H9 (cell line): Measurements from ENCODE around the gene TECPR2. TPM values are rescaled to one million over a fixed set of nuclear protein-coding genes. Genes with fewer than 3 reads are reported as not detected.

Experiments used
- DNase-seq: peaks from one replicate; pipeline ENCODE4 v3.0.0-alpha.2; 2017
- H2AFZ ChIP-seq: one replicate; pipeline ENCODE4 v1.6.1; 2013; ENCODE audit warnings: mild to moderate bottlenecking, low read length, control low read depth, moderate library complexity
- H2AK5ac ChIP-seq: 2 replicates; pipeline ENCODE4 v1.6.1; 2013; ENCODE audit warnings: low read length, control low read depth, mixed read lengths; ENCODE audit not compliant: insufficient read length
- H2BK120ac ChIP-seq: one replicate; pipeline ENCODE4 v1.6.1; 2013; ENCODE audit warnings: low read depth, mild to moderate bottlenecking, low read length, control low read depth, inconsistent platforms; ENCODE audit not compliant: poor library complexity, severe bottlenecking
- H2BK12ac ChIP-seq: 2 replicates; pipeline ENCODE4 v1.6.1; 2013; ENCODE audit warnings: low read length, control low read depth, mixed read lengths, low read depth; ENCODE audit not compliant: insufficient read length
- H2BK15ac ChIP-seq: 2 replicates; pipeline ENCODE4 v1.6.1; 2013; ENCODE audit warnings: low read depth, low read length, control low read depth
- H2BK20ac ChIP-seq: one replicate; pipeline ENCODE4 v1.6.1; 2013; ENCODE audit warnings: low read depth, mild to moderate bottlenecking, low read length, control low read depth, inconsistent platforms; ENCODE audit not compliant: poor library complexity, severe bottlenecking
- H2BK5ac ChIP-seq: 2 replicates; pipeline ENCODE4 v1.6.1; 2013; ENCODE audit warnings: low read length, control low read depth, mixed read lengths; ENCODE audit not compliant: insufficient read length
- H3K14ac ChIP-seq: 2 replicates; pipeline ENCODE4 v1.6.1; 2013; ENCODE audit warnings: low read length, control low read depth; ENCODE audit not compliant: insufficient read depth
- H3K18ac ChIP-seq: 2 replicates; pipeline ENCODE4 v1.6.1; 2013; ENCODE audit warnings: low read depth, mild to moderate bottlenecking, mixed read lengths, low read length, control low read depth; ENCODE audit not compliant: insufficient read length
- H3K23ac ChIP-seq: 2 replicates; pipeline ENCODE4 v1.6.1; 2013; ENCODE audit warnings: low read length, control low read depth, mixed read lengths, low read depth; ENCODE audit not compliant: insufficient read length
- H3K23me2 ChIP-seq: 2 replicates; pipeline ENCODE4 v1.6.1; 2013; ENCODE audit warnings: low read depth, mild to moderate bottlenecking, mixed read lengths, low read length, control low read depth; ENCODE audit not compliant: insufficient read length, poor library complexity, severe bottlenecking
- H3K27ac ChIP-seq: 2 replicates; pipeline ENCODE4 v1.5.1; 2013; ENCODE audit warnings: low read length, control low read depth, mixed read lengths, low read depth; ENCODE audit not compliant: insufficient read length
- H3K27me3 ChIP-seq: 2 replicates; pipeline ENCODE4 v1.6.1; 2013; ENCODE audit warnings: low read length, control low read depth, inconsistent platforms; ENCODE audit not compliant: insufficient read depth
- H3K4ac ChIP-seq: 2 replicates; pipeline ENCODE4 v1.6.1; 2013; ENCODE audit warnings: low read depth, mild to moderate bottlenecking, control low read depth, inconsistent platforms, low read length, moderate library complexity
- H3K4me1 ChIP-seq: 2 replicates; pipeline ENCODE4 v1.6.1; 2013; ENCODE audit warnings: low read length, control low read depth, inconsistent platforms; ENCODE audit not compliant: insufficient read depth
- H3K4me2 ChIP-seq: 2 replicates; pipeline ENCODE4 v1.6.1; 2013; ENCODE audit warnings: low read length, control low read depth, mixed read lengths; ENCODE audit not compliant: insufficient read length, insufficient read depth
- H3K56ac ChIP-seq: 2 replicates; pipeline ENCODE4 v1.6.1; 2013; ENCODE audit warnings: low read depth, mild to moderate bottlenecking, mixed read lengths, low read length, control low read depth; ENCODE audit not compliant: insufficient read length
- H3K79me1 ChIP-seq: 2 replicates; pipeline ENCODE4 v1.6.1; 2013; ENCODE audit warnings: low read depth, mild to moderate bottlenecking, moderate library complexity, low read length, control low read depth, inconsistent platforms; ENCODE audit not compliant: insufficient read depth, poor library complexity, severe bottlenecking
- H3K79me2 ChIP-seq: 2 replicates; pipeline ENCODE4 v1.6.1; 2013; ENCODE audit warnings: low read length, control low read depth, inconsistent platforms; ENCODE audit not compliant: insufficient read depth
- H3K9ac ChIP-seq: 2 replicates; pipeline ENCODE4 v1.6.1; 2013; ENCODE audit warnings: low read length, control low read depth, mixed read lengths; ENCODE audit not compliant: insufficient read length; ENCODE audit errors: extremely low read depth
- H3K9me3 ChIP-seq: one replicate; pipeline ENCODE4 v1.6.1; 2013; ENCODE audit warnings: low read depth, low read length, inconsistent platforms; ENCODE audit not compliant: control insufficient read depth
- H3T11ph ChIP-seq: one replicate; pipeline ENCODE4 v1.6.1; 2013; ENCODE audit warnings: mild to moderate bottlenecking, low read length, control low read depth, inconsistent platforms
- H4K20me1 ChIP-seq: one replicate; pipeline ENCODE4 v1.6.1; 2013; ENCODE audit not compliant: control insufficient read depth, insufficient read length, insufficient read depth
- H4K5ac ChIP-seq: 2 replicates; pipeline ENCODE4 v1.6.1; 2013; ENCODE audit warnings: low read depth, mild to moderate bottlenecking, mixed read lengths, low read length, control low read depth; ENCODE audit not compliant: insufficient read length
- H4K8ac ChIP-seq: replicated peaks from 2 replicates; pipeline ENCODE4 v1.6.1; 2013; ENCODE audit warnings: low read length, control low read depth, mixed read lengths, low read depth; ENCODE audit not compliant: insufficient read length
- H4K91ac ChIP-seq: 2 replicates; pipeline ENCODE4 v1.6.1; 2013; ENCODE audit warnings: low read depth, mild to moderate bottlenecking, moderate library complexity, mixed read lengths, low read length, control low read depth; ENCODE audit not compliant: insufficient read length
- H3K27ac Mint-ChIP-seq, 3 experiments: 2 replicates in 2 of 3; 3 replicates in 1 of 3; pipeline ENCODE4 v1.8.0; 2020 to 2021; ENCODE audit warnings: mixed read lengths in 3 of 3, mild to moderate bottlenecking in 1 of 3, moderate library complexity in 1 of 3
- H3K27me3 Mint-ChIP-seq: 2 replicates; pipeline ENCODE4 v1.8.0; 2021; ENCODE audit warnings: low read depth, mild to moderate bottlenecking, moderate library complexity, mixed read lengths
- H3K36me3 Mint-ChIP-seq, 3 experiments: 2 replicates in 2 of 3; 3 replicates in 1 of 3; pipeline ENCODE4 v1.8.0; 2020 to 2021; ENCODE audit warnings: low read depth in 3 of 3, mixed read lengths in 3 of 3; ENCODE audit not compliant: insufficient read depth in 1 of 3
- H3K4me1 Mint-ChIP-seq, 2 experiments: 2 replicates each; pipeline ENCODE4 v1.8.0; 2020; ENCODE audit warnings: mixed read lengths in 2 of 2
- H3K4me3 Mint-ChIP-seq, 2 experiments: 2 replicates in 1 of 2; 3 replicates in 1 of 2; pipeline ENCODE4 v1.8.0; 2020 to 2021; ENCODE audit warnings: mild to moderate bottlenecking in 2 of 2, mixed read lengths in 2 of 2, moderate library complexity in 1 of 2
- H3K9me3 Mint-ChIP-seq, 2 experiments: 2 replicates in 1 of 2; 3 replicates in 1 of 2; pipeline ENCODE4 v1.8.0; 2020; ENCODE audit warnings: mild to moderate bottlenecking in 2 of 2, mixed read lengths in 2 of 2, moderate library complexity in 1 of 2
- WGBS: extraction: QIAGEN DNeasy Blood & Tissue Kit; methylation state at CpG from one replicate; pipeline ENCODE4 v1.1.7; 2013; ENCODE audit warnings: missing lambda C conversion rate, low lambda C conversion rate, mixed read lengths; ENCODE audit not compliant: insufficient read length; ENCODE audit errors: extremely low coverage; 5-methylcytosine and 5-hydroxymethylcytosine counted together
- total RNA-seq: library from RNA; stranded (reverse); gene quantifications from 2 replicates; pipeline ENCODE4 v1.2.1, GENCODE V29; 2021
- TF ChIP-seq, protein P1 (sequence below): fragments of 200-600 bp; sonication (generic); conservative IDR thresholded peaks from 3 replicates; pipeline ENCODE4 v1.8.0; 2021; ENCODE audit warnings: antibody characterized with exemption, mild to moderate bottlenecking

The TECPR2 gene
- total RNA-seq, 1 experiment from 2014 or later, result 15.4 TPM

DNA sequence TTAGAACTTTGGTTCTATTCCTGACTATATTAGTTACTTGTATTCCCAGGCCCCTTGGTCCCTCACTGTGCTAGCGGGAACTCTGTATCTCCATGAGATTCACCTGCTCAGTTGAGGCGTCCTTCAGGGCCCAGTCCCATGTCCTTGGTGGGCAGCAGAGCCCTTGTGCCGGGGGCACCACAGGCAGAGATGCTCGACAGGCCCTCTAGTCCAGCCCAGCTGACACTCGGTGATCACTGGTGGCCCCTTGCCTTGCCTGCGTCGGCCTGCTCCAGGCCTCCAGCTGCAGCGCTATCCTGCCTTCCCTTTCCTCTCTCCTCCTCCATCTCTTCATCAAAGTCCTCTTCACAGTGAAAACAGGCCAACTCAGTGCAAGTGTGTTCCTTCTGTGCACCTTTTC is 76.8 kb downstream of the TECPR2 start:
- Histone ChIP-seq H3K4me2 (no peak overlapping the region), H3K79me1 (no peaks in the 10 kb centered on the region), H2BK20ac (no peak overlapping the region), H3K27ac (no peak overlapping the region), H4K8ac (no peak overlapping the region), H3K27me3 (no peaks in the 10 kb centered on the region), H3K9ac (no peak overlapping the region), H2BK15ac (no peak overlapping the region), H2AK5ac (no peak overlapping the region), H3K14ac (no peak overlapping the region), H2BK120ac (no peak overlapping the region), H3K4ac (no peak overlapping the region), H2BK5ac (no peak overlapping the region), H4K20me1 (no peaks in the 10 kb centered on the region), H3K4me1 (no peaks in the 10 kb centered on the region), H3K23me2 (no peaks in the 10 kb centered on the region), H3K18ac (no peak overlapping the region), H3T11ph (no peak overlapping the region), H4K91ac (no peak overlapping the region), H3K23ac (no peak overlapping the region), H3K79me2 (no peaks in the 10 kb centered on the region), H2AFZ (no peak overlapping the region), H3K9me3 (no peaks in the 10 kb centered on the region), H3K56ac (no peak overlapping the region), H4K5ac (no peak overlapping the region), H2BK12ac (no peak overlapping the region)
- Mint-ChIP-seq H3K4me1 (peaks cover 10 to 11% of the 10 kb centered on the region in 2 experiments), H3K4me3 (no peak overlapping the region), H3K27ac (no peak overlapping the region; a peak in 1 of 7 replicates), H3K27me3 (no peaks in the 10 kb centered on the region), H3K36me3 (peaks cover 9 to 26% (median 14%) of the 10 kb centered on the region in 3 experiments; a peak in 6 of 7 replicates), H3K9me3 (no peaks in the 10 kb centered on the region)
- no CpG with 5 or more reads among the region's 8 CpGs for WGBS
- no peak for DNase-seq
- TF ChIP-seq, protein P1, sequence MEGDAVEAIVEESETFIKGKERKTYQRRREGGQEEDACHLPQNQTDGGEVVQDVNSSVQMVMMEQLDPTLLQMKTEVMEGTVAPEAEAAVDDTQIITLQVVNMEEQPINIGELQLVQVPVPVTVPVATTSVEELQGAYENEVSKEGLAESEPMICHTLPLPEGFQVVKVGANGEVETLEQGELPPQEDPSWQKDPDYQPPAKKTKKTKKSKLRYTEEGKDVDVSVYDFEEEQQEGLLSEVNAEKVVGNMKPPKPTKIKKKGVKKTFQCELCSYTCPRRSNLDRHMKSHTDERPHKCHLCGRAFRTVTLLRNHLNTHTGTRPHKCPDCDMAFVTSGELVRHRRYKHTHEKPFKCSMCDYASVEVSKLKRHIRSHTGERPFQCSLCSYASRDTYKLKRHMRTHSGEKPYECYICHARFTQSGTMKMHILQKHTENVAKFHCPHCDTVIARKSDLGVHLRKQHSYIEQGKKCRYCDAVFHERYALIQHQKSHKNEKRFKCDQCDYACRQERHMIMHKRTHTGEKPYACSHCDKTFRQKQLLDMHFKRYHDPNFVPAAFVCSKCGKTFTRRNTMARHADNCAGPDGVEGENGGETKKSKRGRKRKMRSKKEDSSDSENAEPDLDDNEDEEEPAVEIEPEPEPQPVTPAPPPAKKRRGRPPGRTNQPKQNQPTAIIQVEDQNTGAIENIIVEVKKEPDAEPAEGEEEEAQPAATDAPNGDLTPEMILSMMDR, result no peak
